Keratinocyte (primary cell): ENCODE data around the gene NUP210. TPM values are rescaled to one million over a fixed set of nuclear protein-coding genes. Genes with fewer than 3 reads are reported as not detected.

Source experiments
- DNase-seq: peaks from one replicate; pipeline ENCODE4 v3.0.0-alpha.2; 2011; ENCODE audit warnings: low read depth, missing footprints, low spot score
- FAIRE-seq: peaks from 2 replicates; lab custom pipeline; 2011; peaks lifted over from hg19 to GRCh38; lab: Jason Lieb, UNC
- H2AFZ ChIP-seq: 2 replicates; pipeline ENCODE4 v1.6.0; 2012; ENCODE audit warnings: low read length, control low read depth, inconsistent platforms; ENCODE audit not compliant: control insufficient read depth
- H3K27ac ChIP-seq: 2 replicates; pipeline ENCODE4 v1.5.1; 2011; ENCODE audit warnings: low read length; ENCODE audit not compliant: control insufficient read depth, insufficient read depth
- H3K27me3 ChIP-seq: 3 replicates; pipeline ENCODE4 v1.6.0; 2011; ENCODE audit warnings: low read length; ENCODE audit not compliant: control insufficient read depth, insufficient read depth; ENCODE audit errors: extremely low read depth
- H3K36me3 ChIP-seq, 2 experiments: 2 replicates in 1 of 2; 3 replicates in 1 of 2; pipeline ENCODE4 v1.5.1; 2011; ENCODE audit warnings: low read length in 2 of 2, mild to moderate bottlenecking in 1 of 2; ENCODE audit not compliant: control insufficient read depth in 2 of 2, insufficient read depth in 2 of 2; ENCODE audit errors: extremely low read depth in 1 of 2
- H3K4me1 ChIP-seq: 3 replicates; pipeline ENCODE4 v1.5.1; 2011; ENCODE audit warnings: low read length; ENCODE audit not compliant: control insufficient read depth, insufficient read depth; ENCODE audit errors: extremely low read depth
- H3K4me2 ChIP-seq: 3 replicates; pipeline ENCODE4 v1.6.0; 2011; ENCODE audit warnings: low read depth, low read length; ENCODE audit not compliant: control insufficient read depth, insufficient read depth; ENCODE audit errors: extremely low read depth
- H3K4me3 ChIP-seq, 3 experiments: fragments of 200-600 bp in 1 of 3; sonication (generic) in 1 of 3; 2 replicates in 2 of 3; 3 replicates in 1 of 3; pipeline ENCODE4 v1.5.1; 2011 to 2016; ENCODE audit warnings: low read length in 3 of 3, mild to moderate bottlenecking in 3 of 3, control low read depth in 2 of 3, inconsistent platforms in 1 of 3, low read depth in 1 of 3, mixed read lengths in 1 of 3, mixed run types in 1 of 3, moderate library complexity in 1 of 3; ENCODE audit not compliant: control insufficient read depth in 2 of 3, insufficient read depth in 2 of 3; ENCODE audit errors: extremely low read depth in 1 of 3
- H3K79me2 ChIP-seq: 2 replicates; pipeline ENCODE4 v1.6.0; 2012; ENCODE audit warnings: low read length; ENCODE audit not compliant: control insufficient read depth, insufficient read depth
- H3K9ac ChIP-seq: 3 replicates; pipeline ENCODE4 v1.6.0; 2011; ENCODE audit warnings: low read length; ENCODE audit not compliant: control insufficient read depth, insufficient read depth; ENCODE audit errors: extremely low read depth
- H3K9me1 ChIP-seq: 3 replicates; pipeline ENCODE4 v1.6.0; 2011; ENCODE audit warnings: low read length; ENCODE audit not compliant: control insufficient read depth, insufficient read depth; ENCODE audit errors: extremely low read depth
- H3K9me3 ChIP-seq: 2 replicates; pipeline ENCODE4 v1.5.1; 2012; ENCODE audit warnings: low read depth, low read length; ENCODE audit not compliant: control insufficient read depth
- H4K20me1 ChIP-seq: 3 replicates; pipeline ENCODE4 v1.6.0; 2011; ENCODE audit warnings: low read length; ENCODE audit not compliant: control insufficient read depth, insufficient read depth; ENCODE audit errors: extremely low read depth
- EZH2 ChIP-seq: IDR thresholded peaks from one replicate; pipeline ENCODE4 v1.6.1; 2012; ENCODE audit warnings: inconsistent platforms, mild to moderate bottlenecking, low read length, moderate library complexity
- dilution Hi-C: fragments of 300-500 bp; cut with MboI; formaldehyde crosslinking; loops from one replicate; pipeline ENCODE4 v1.7.0; 2020; ENCODE audit warnings: low sequenced_read_pairs; ENCODE audit not compliant: extremely low pct_ligation_motif_present
- polyA plus RNA-seq, 5 experiments: library from polyadenylated mRNA; depleted of rRNA in 3 of 5; stranded (reverse) in 3 of 5; stranded (forward) in 1 of 5; unstranded in 1 of 5; fragments of >200 nt; gene quantifications; 1 replicate in 1 of 5; 2 replicates in 3 of 5; 3 replicates in 1 of 5; pipeline versions ENCODE4 v1.2.1 to v1.2.3, GENCODE V29; 2011 to 2012; ENCODE audit warnings: missing spikeins in 2 of 5, low read depth in 1 of 5, low replicate concordance in 1 of 5
- TF ChIP-seq, protein P1 (sequence below), 3 experiments: IDR thresholded peaks in 1 of 3; conservative IDR thresholded peaks in 1 of 3; optimal IDR thresholded peaks in 1 of 3; 2 replicates in 2 of 3; 3 replicates in 1 of 3; pipeline versions ENCODE3 to v1.5.1; 2011; ENCODE audit warnings: low read length in 3 of 3, mild to moderate bottlenecking in 3 of 3, moderate library complexity in 2 of 3, control low read depth in 1 of 3, inconsistent platforms in 1 of 3; ENCODE audit not compliant: insufficient read depth in 2 of 3; ENCODE audit errors: extremely low read depth in 1 of 3

NUP210 gene
- polyA plus RNA-seq, 1 donor (not counting 4 experiments of a cell fraction or from before 2014, with no cell fraction given), result 0.01 TPM

DNA sequence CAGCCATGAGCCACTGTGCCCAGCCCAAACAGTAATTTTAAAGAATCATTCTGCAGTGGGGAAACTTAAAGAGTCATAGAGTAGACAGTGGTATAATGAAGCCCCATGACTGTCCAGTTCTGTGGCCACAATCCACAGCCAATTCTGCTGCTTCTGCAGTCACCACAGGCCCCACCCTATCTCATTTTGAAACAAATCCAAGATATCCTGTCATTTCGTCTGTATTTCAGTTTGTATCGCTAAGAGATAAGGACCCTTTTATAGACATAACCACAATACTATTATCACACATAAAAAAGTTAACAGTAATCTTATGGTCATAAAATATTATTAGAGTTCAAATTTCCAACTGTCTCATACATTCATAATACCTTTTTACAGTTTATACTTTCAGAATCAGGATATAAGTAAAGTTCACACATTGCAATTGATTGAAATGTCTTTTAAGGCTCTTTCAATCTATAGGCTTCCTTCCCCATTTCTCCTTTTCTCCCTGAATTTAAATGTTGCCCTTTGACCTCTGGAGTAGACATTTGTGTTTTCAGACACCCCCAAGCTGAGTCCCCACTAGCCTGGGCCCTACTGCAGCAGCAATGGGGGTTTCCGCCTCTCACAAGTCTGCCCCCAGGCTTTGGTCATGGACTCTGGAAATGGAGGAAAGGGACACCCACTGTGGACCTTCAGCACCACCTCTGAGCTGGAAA is 4.2 kb upstream of the NUP210 start:
- Histone ChIP-seq H3K9me3 (no peaks in the 10 kb centered on the region), H2AFZ (no peak overlapping the region), H3K9ac (no peak overlapping the region), H3K4me3 (no peak overlapping the region), H3K79me2 (no peaks in the 10 kb centered on the region), H3K27me3 (peaks cover 17% of the 10 kb centered on the region), H3K4me2 (no peak overlapping the region), H3K9me1 (no peaks in the 10 kb centered on the region), H3K4me1 (no peaks in the 10 kb centered on the region), H3K36me3 (no peaks in the 10 kb centered on the region), H4K20me1 (no peaks in the 10 kb centered on the region), H3K27ac (no peak overlapping the region)
- dilution Hi-C loops, result no loop called here
- TF ChIP-seq, protein P1, sequence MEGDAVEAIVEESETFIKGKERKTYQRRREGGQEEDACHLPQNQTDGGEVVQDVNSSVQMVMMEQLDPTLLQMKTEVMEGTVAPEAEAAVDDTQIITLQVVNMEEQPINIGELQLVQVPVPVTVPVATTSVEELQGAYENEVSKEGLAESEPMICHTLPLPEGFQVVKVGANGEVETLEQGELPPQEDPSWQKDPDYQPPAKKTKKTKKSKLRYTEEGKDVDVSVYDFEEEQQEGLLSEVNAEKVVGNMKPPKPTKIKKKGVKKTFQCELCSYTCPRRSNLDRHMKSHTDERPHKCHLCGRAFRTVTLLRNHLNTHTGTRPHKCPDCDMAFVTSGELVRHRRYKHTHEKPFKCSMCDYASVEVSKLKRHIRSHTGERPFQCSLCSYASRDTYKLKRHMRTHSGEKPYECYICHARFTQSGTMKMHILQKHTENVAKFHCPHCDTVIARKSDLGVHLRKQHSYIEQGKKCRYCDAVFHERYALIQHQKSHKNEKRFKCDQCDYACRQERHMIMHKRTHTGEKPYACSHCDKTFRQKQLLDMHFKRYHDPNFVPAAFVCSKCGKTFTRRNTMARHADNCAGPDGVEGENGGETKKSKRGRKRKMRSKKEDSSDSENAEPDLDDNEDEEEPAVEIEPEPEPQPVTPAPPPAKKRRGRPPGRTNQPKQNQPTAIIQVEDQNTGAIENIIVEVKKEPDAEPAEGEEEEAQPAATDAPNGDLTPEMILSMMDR (optimal IDR thresholded peaks at IDR 0.05 in 1 of 3, IDR thresholded peaks at IDR 0.05 in 1 of 3, conservative IDR thresholded peaks at IDR 0.05 in 1 of 3; ENCODE audit: extremely low read depth in 1 of 3, insufficient read depth in 2 of 3, low read length in 3 of 3), result no peak
- TF ChIP-seq EZH2, result no peak
- no peak for DNase-seq
- FAIRE-seq, result no peak

- Histone ChIP-seq H3K36me3 (no peaks in the 10 kb centered on the region), H4K20me1 (no peaks in the 10 kb centered on the region), H3K4me3 (no peak overlapping the region), H3K79me2 (no peaks in the 10 kb centered on the region), H3K27ac (no peak overlapping the region), H3K9ac (no peak overlapping the region), H2AFZ (no peak overlapping the region), H3K27me3 (peaks cover 30% of the 10 kb centered on the region), H3K9me1 (no peaks in the 10 kb centered on the region), H3K9me3 (no peaks in the 10 kb centered on the region), H3K4me2 (no peak overlapping the region), H3K4me1 (no peaks in the 10 kb centered on the region)
- no peak for FAIRE-seq
- TF ChIP-seq, protein P1 (optimal IDR thresholded peaks at IDR 0.05 in 1 of 3, IDR thresholded peaks at IDR 0.05 in 1 of 3, conservative IDR thresholded peaks at IDR 0.05 in 1 of 3; ENCODE audit: extremely low read depth in 1 of 3, insufficient read depth in 2 of 3, low read length in 3 of 3), result no peak
- no peak for TF ChIP-seq EZH2
- dilution Hi-C loops, result no loop called here
- no peak for DNase-seq
These were observed 976 bp upstream of the NUP210 start for GRCh38 chr3:13420831-13421765.
